Ovary (tissue), 9 donors: Measurements from ENCODE around the gene SOX15. TPM values are rescaled to one million over a fixed set of nuclear protein-coding genes. Genes with fewer than 3 reads are reported as not detected.

Experiments
- DNase-seq, 5 donors: peaks; one replicate each; pipeline ENCODE4 v3.0.0-alpha.2; 2019 to 2020
- H3K27ac ChIP-seq, 2 donors: fragments of 200-600 bp; one replicate each; pipeline versions ENCODE4 v1.5.1 to v1.8.0; 2019 to 2022
- H3K27me3 ChIP-seq: fragments of 200-600 bp; one replicate; pipeline ENCODE4 v1.8.0; 2022
- H3K36me3 ChIP-seq: fragments of 200-600 bp; sonication (generic); one replicate; pipeline ENCODE4 v1.5.1; 2019
- H3K4me1 ChIP-seq: one replicate; pipeline ENCODE4 v1.8.1; 2013; ENCODE audit warnings: mild to moderate bottlenecking, moderate library complexity; ENCODE audit not compliant: insufficient read depth
- H3K4me3 ChIP-seq: fragments of 200-600 bp; sonication (generic); one replicate; pipeline ENCODE4 v1.5.1; 2017
- H3K9me3 ChIP-seq, 2 donors: fragments of 200-600 bp in 1 of 2; sonication (generic) in 1 of 2; one replicate each; pipeline versions ENCODE4 v1.5.1 to v1.8.1; 2013 to 2019; ENCODE audit warnings: mild to moderate bottlenecking in 1 of 2, moderate library complexity in 1 of 2
- CTCF ChIP-seq, 3 donors: fragments of 450-650 bp in 2 of 3; fragments of 200-600 bp in 1 of 3; IDR thresholded peaks; one replicate each; pipeline versions ENCODE4 v1.5.1 to v1.8.0; 2016 to 2022; ENCODE audit warnings: antibody characterized with exemption in 3 of 3, mild to moderate bottlenecking in 1 of 3
- EP300 ChIP-seq: sonication (generic); formaldehyde crosslinking; IDR thresholded peaks from one replicate; pipeline ENCODE4 v1.6.1; 2017; ENCODE audit warnings: antibody characterized with exemption
- POLR2A ChIP-seq: fragments of 450-650 bp; IDR thresholded peaks from one replicate; pipeline ENCODE4 v1.6.1; 2017; ENCODE audit warnings: antibody characterized with exemption, mild to moderate bottlenecking, moderate library complexity
- WGBS, 3 donors: extraction: QIAGEN DNeasy Blood & Tissue Kit in 1 of 3; methylation state at CpG; one replicate each; pipeline versions ENCODE4 v1.1.5 to v1.1.7; 2013 to 2017; 5-methylcytosine and 5-hydroxymethylcytosine counted together
- intact Hi-C, 4 donors: fragments of 100-400 bp; cut with DNase I; formaldehyde crosslinking; loops; one replicate each; pipeline versions ENCODE4 v1.11.0 to v1.15.1; 2022 to 2023
- polyA plus RNA-seq, 2 donors: library from polyadenylated mRNA; stranded (reverse); fragments of 200-250 nt in 1 of 2; fragments of 350-450 nt in 1 of 2; fragmentation: Illumina TruSeq in 1 of 2; extraction: RNeasy Lipid Tissue Mini Kit (QIAGEN cat#74804) in 1 of 2; gene quantifications; one replicate each; pipeline ENCODE4 v1.2.3, GENCODE V29; 2013 to 2014
- total RNA-seq, 7 donors: library from RNA; depleted of rRNA in 2 of 7; stranded (reverse); fragments of >200 nt in 2 of 7; fragmentation: NEBNext Ultra II Directional in 3 of 7; extraction: Animal tissue kit (Norgen Biotek cat#: 25700) in 3 of 7; gene quantifications; one replicate each; pipeline versions ENCODE4 v1.1.0 to v1.2.4, GENCODE V29; 2016 to 2023
- donor health status: DM: no; HTN: no; CAD: no; lungs with moderate emphysema.
- donor health status: DM: no; HTN: no; CAD: no.
- donor health status: Bipolar disorder and iron deficiency.
- donor health status: DM: yes; HTN: yes; CAD: no.
- donor health status: DM: no; HTN: no; CAD: no.
- donor health status: DM: yes; HTN: yes; CAD: no.

Gene SOX15
- total and polyA plus RNA-seq, 9 donors: 2.7 to 17.3 (median 9.6) TPM

GRCh38 chr17:7613769-7614424 is 24.0 kb upstream of the SOX15 start:
- DNase-seq: no peak
- 7 to 9% (median 8%) methylated on average over 20 of the region's 20 CpGs for WGBS, 3 donors
- Histone ChIP-seq H3K4me1 (peaks cover 15% of the 10 kb centered on the region), H3K27me3 (no peaks in the 10 kb centered on the region), H3K36me3 (no peaks in the 10 kb centered on the region), H3K9me3 (no peaks in the 10 kb centered on the region), H3K27ac (peak overlapping the region; percentile 86 to 95), H3K4me3 (peak overlapping the region; percentile 64)
- TF ChIP-seq CTCF (IDR thresholded peaks at IDR 0.05) (no peak), POLR2A (no peak), EP300 (no peak)
- intact Hi-C loops: no loop called here

DNA sequence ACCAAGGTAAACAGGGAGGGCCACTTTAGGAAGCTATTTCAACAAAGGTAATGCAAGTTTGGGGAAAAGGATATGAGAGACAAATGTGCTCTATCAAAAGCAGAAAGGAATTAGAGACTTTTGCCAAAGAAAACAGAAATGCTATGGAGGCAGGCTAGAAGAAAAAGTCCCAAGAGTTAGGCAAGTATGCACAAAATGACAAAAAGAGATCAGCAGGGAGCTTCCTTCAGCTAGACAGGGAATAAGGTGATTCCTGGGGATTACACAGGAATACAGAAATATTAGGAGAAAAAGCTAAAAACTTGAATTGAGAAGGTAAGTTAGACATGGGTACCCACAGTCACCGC is 22.4 kb upstream of the SOX15 start:
- 93 to 96% (median 93%) methylated on average over 1 of the region's 1 CpG for WGBS, 3 donors
- intact Hi-C loops: no loop called here
- H3K4me1 ChIP-seq: peaks cover 15% of the 10 kb centered on the region
- DNase-seq: no peak
- H3K4me3 ChIP-seq: no peak overlapping the region
- no peaks in the 10 kb centered on the region for H3K36me3 ChIP-seq
- no peaks in the 10 kb centered on the region for H3K9me3 ChIP-seq
- TF ChIP-seq EP300 (no peak), CTCF (IDR thresholded peaks at IDR 0.05) (no peak), POLR2A (no peak)
- H3K27ac ChIP-seq: no peak overlapping the region
- no peaks in the 10 kb centered on the region for H3K27me3 ChIP-seq

DNA sequence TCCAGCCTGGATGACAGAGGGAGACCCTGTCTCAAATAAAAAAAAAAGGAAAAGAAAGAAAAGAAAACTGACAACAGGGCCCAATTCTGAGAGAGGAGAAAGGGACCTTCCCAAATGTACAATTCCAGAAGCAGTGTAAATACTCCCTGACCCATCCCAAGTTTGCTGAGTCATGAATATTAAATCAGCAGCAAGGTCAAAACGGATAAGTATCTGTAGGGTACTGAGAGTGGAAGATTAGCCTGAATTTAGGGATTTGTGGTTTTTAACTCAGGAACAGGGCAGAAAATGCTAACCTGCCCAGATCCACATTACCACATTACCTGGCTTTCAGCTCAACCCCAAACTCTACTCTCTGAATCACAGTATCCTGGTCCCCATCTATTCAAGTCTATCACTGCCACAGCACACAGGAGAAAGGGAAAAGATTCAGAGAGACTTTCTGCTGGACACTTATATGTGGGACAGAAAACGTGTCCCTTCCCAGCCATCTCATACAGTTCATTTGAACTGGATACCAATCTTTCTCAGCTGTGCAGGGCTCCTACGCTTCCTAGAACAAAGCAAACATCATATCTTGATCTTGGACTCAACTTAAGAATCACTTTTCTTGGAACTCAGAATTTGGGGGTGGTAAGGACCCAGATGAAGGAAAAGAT is 21.9 kb upstream of the SOX15 start:
- peaks cover 15% of the 10 kb centered on the region for H3K4me1 ChIP-seq

DNA sequence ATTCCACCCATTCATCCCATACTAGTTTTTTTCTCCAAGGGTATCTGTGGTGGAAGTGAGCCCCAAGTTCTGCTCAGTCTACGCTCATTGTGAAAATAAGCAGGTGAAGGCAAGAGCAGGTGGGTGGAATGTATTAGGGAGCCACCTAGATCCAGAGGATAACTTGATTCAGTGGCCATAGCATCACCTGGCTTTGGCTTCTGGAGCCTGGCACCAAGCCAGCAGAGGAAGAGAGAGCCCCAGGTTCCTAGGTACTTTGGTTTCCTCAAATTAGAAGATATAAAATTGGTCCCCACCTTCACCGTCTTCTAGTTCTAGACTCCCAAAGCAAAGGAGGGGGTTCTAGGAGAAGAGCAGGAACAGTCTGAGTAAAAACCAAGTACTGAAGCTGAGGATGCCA is 20.7 kb upstream of the SOX15 start:
- no peak for DNase-seq
- WGBS, 3 donors: 98 to 100% (median 99%) methylated on average over 2 of the region's 2 CpGs
- no peaks in the 10 kb centered on the region for H3K9me3 ChIP-seq
- H3K4me3 ChIP-seq: no peak overlapping the region
- intact Hi-C loops: no loop called here
- TF ChIP-seq EP300 (no peak), CTCF (IDR thresholded peaks at IDR 0.05) (no peak), POLR2A (no peak)
- no peaks in the 10 kb centered on the region for H3K27me3 ChIP-seq
- no peaks in the 10 kb centered on the region for H3K36me3 ChIP-seq
- peaks cover 15% of the 10 kb centered on the region for H3K4me1 ChIP-seq
- no peak overlapping the region for H3K27ac ChIP-seq

More for the DNA sequence above, 21.9 kb upstream of the SOX15 start:
- Histone ChIP-seq H3K27me3 (no peaks in the 10 kb centered on the region), H3K36me3 (no peaks in the 10 kb centered on the region), H3K9me3 (no peaks in the 10 kb centered on the region), H3K4me3 (no peak overlapping the region), H3K27ac (no peak overlapping the region)
- 37 to 57% (median 53%) methylated on average over 3 of the region's 3 CpGs for WGBS, 3 donors
- no peak for DNase-seq
- TF ChIP-seq CTCF (IDR thresholded peaks at IDR 0.05): no peak
- TF ChIP-seq POLR2A: no peak
- no peak for TF ChIP-seq EP300
- intact Hi-C loops: no loop called here
